Trophoblast cell (in vitro differentiated cells and primary cell): ENCODE data around the gene LLGL2.

Experiments
- DNase-seq, 2 donors: peaks; one replicate each; pipeline ENCODE4 v3.0.0-alpha.2; 2016
- H2AFZ ChIP-seq: 2 replicates; pipeline ENCODE4 v1.6.1; 2013; ENCODE audit warnings: low read length, moderate library complexity, mild to moderate bottlenecking; ENCODE audit not compliant: insufficient read depth, poor library complexity
- H2AK5ac ChIP-seq: 2 replicates; pipeline ENCODE4 v1.6.1; 2013; ENCODE audit warnings: mild to moderate bottlenecking, low read length
- H2BK120ac ChIP-seq: 2 replicates; pipeline ENCODE4 v1.6.1; 2013; ENCODE audit warnings: low read length, mild to moderate bottlenecking, moderate library complexity; ENCODE audit not compliant: insufficient read depth, poor library complexity
- H2BK12ac ChIP-seq: 2 replicates; pipeline ENCODE4 v1.6.1; 2013; ENCODE audit warnings: mild to moderate bottlenecking, low read length, moderate library complexity
- H2BK5ac ChIP-seq: 2 replicates; pipeline ENCODE4 v1.6.1; 2013; ENCODE audit warnings: low read length, low read depth, moderate library complexity, mild to moderate bottlenecking; ENCODE audit not compliant: poor library complexity
- H3K14ac ChIP-seq: 2 replicates; pipeline ENCODE4 v1.6.1; 2013; ENCODE audit warnings: mild to moderate bottlenecking, low read length
- H3K18ac ChIP-seq: 2 replicates; pipeline ENCODE4 v1.6.1; 2013; ENCODE audit warnings: mild to moderate bottlenecking, low read length
- H3K23ac ChIP-seq: 2 replicates; pipeline ENCODE4 v1.6.1; 2013; ENCODE audit warnings: low read length
- H3K27ac ChIP-seq: 2 replicates; pipeline ENCODE4 v1.5.1; 2013; ENCODE audit warnings: low read depth, mild to moderate bottlenecking, inconsistent platforms, low read length, moderate library complexity
- H3K27me3 ChIP-seq: 2 replicates; pipeline ENCODE4 v1.6.1; 2013; ENCODE audit warnings: inconsistent platforms, mild to moderate bottlenecking, low read length, moderate library complexity; ENCODE audit not compliant: insufficient read depth
- H3K36me3 ChIP-seq, 2 experiments: 1 replicate in 1 of 2; 2 replicates in 1 of 2; pipeline ENCODE4 v1.6.1; 2013; ENCODE audit warnings: low read length in 2 of 2, mild to moderate bottlenecking in 2 of 2, moderate library complexity in 1 of 2; ENCODE audit not compliant: insufficient read depth in 2 of 2, control insufficient read depth in 1 of 2
- H3K4ac ChIP-seq: 2 replicates; pipeline ENCODE4 v1.6.1; 2013; ENCODE audit warnings: low read depth, mild to moderate bottlenecking, low read length, moderate library complexity
- H3K4me1 ChIP-seq, 2 experiments: 1 replicate in 1 of 2; 2 replicates in 1 of 2; pipeline ENCODE4 v1.6.1; 2013; ENCODE audit warnings: low read length in 2 of 2, mild to moderate bottlenecking in 2 of 2, moderate library complexity in 1 of 2; ENCODE audit not compliant: insufficient read depth in 2 of 2, control insufficient read depth in 1 of 2
- H3K4me2 ChIP-seq: 2 replicates; pipeline ENCODE4 v1.6.1; 2013; ENCODE audit warnings: inconsistent platforms, mild to moderate bottlenecking, low read length, moderate library complexity
- H3K4me3 ChIP-seq: 2 replicates; pipeline ENCODE4 v1.5.1; 2013; ENCODE audit warnings: mild to moderate bottlenecking, low read depth, low read length, inconsistent platforms
- H3K79me1 ChIP-seq: one replicate; pipeline ENCODE4 v1.6.1; 2013; ENCODE audit warnings: low read length
- H3K79me2 ChIP-seq: 2 replicates; pipeline ENCODE4 v1.6.1; 2013; ENCODE audit warnings: low read length, mild to moderate bottlenecking; ENCODE audit not compliant: control insufficient read depth, insufficient read depth, poor library complexity
- H3K9ac ChIP-seq: 2 replicates; pipeline ENCODE4 v1.6.1; 2013; ENCODE audit warnings: mild to moderate bottlenecking, low read length
- H3K9me3 ChIP-seq: 2 replicates; pipeline ENCODE4 v1.6.1; 2013; ENCODE audit warnings: low read depth, mild to moderate bottlenecking, control low read depth, inconsistent platforms, low read length; ENCODE audit not compliant: insufficient read depth
- H4K12ac ChIP-seq: 2 replicates; pipeline ENCODE4 v1.6.1; 2013; ENCODE audit warnings: low read depth, mild to moderate bottlenecking, low read length, moderate library complexity
- H4K8ac ChIP-seq: 2 replicates; pipeline ENCODE4 v1.6.1; 2013; ENCODE audit warnings: low read depth, mild to moderate bottlenecking, low read length, moderate library complexity
- H4K91ac ChIP-seq: one replicate; pipeline ENCODE4 v1.6.1; 2013; ENCODE audit warnings: low read depth, mild to moderate bottlenecking, low read length, moderate library complexity
- WGBS: extraction: QIAGEN DNeasy Blood & Tissue Kit; methylation state at CpG from one replicate; pipeline ENCODE4 v1.1.7; 2013; ENCODE audit warnings: missing lambda C conversion rate; ENCODE audit not compliant: insufficient read length, insufficient coverage; ENCODE audit errors: extremely low coverage; 5-methylcytosine and 5-hydroxymethylcytosine counted together

Gene LLGL2

DNA sequence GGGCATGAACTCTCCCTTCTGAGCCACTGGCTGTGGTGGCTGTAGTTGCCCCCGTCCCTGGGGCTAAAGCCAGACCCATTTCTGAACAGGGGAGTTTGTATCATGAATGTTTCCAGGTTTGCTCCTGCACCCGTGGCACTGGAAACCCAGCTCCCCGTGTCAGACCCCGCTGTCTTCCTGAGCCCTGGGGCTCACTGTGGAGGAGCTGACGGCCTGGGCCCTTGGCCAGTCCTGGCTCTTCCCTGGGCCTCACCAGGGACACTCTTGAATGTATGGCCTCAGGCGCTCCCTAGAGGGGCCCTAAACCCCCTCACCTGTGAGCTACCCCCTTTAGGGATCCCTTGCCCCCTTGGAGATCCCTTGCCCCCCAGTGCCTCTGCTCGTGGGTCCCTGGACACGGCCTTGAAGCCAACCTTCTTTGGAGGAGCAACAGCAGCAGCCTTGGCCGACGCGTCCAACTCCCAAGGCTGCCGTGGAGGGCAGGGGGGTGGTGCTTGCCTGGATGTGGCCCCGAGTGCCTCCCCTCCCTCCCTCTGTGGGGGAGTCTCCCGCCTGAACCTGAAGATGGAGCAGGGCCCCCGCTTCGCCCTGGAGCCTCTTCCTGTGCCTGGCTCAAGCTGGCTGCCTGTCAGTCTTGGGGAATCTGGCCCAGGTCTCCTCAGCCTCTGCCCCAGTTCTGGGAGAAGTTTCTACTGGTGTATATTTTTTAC is 26.0 kb upstream of the LLGL2 start:
- no peaks in the 10 kb centered on the region for H3K79me2 ChIP-seq

DNA sequence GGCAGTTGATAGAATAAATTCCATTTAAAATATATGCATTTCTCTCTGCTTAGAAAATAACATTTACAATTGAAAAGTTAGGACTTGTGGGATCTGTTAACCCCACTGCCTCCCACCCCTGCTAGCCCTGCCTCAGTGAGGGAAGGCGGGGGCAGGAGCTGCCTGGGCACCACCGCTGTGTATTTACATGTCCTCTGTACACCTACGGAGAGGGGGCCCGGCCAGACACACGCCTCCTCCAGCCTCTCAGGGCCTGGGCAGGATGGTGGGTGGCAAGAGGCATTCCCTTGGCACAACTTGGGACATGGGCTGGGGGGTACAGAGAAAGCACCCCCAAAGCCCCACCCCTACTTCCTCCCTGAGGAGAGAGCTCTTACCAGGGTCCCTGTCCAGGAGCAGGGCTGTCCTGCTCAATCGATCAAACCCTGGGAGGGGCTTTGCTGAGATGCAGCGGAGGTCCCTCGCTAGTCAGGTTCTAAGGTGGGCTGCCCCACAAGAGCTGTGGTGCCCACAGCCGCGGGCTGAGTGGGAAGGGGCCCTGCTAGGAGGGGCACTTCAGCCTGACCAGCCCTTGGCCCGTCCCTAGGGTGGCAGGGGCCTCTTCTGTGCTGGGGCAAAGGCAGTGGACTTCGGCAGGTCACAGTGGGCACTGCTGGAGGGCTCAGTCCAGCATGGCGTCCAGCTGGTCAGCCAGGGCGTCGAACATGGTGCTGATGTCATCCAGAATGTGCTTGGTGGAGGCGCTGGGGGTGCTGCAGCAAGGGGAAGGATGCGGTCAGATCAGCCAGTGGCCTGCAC is 24.9 kb upstream of the LLGL2 start:
- Histone ChIP-seq H4K12ac (no peak overlapping the region), H2BK5ac (no peak overlapping the region), H2AK5ac (no peak overlapping the region), H3K23ac (no peak overlapping the region), H3K36me3 (peaks cover 84 to 85% of the 10 kb centered on the region in 2 experiments), H3K18ac (no peak overlapping the region), H2BK12ac (no peak overlapping the region), H3K9me3 (peaks cover 4% of the 10 kb centered on the region), H2BK120ac (no peak overlapping the region), H2AFZ (no peak overlapping the region), H3K4me2 (no peak overlapping the region), H4K91ac (no peak overlapping the region), H3K27ac (no peak overlapping the region), H3K4me1 (no peaks in the 10 kb centered on the region), H3K4ac (no peak overlapping the region), H3K79me1 (no peaks in the 10 kb centered on the region), H3K9ac (no peak overlapping the region), H3K27me3 (no peaks in the 10 kb centered on the region), H4K8ac (no peak overlapping the region), H3K14ac (no peak overlapping the region), H3K4me3 (no peak overlapping the region), H3K79me2 (no peaks in the 10 kb centered on the region)
- no peak for DNase-seq
- WGBS: no CpG with 5 or more reads among the region's 17 CpGs

More for the DNA sequence above, 26.0 kb upstream of the LLGL2 start:
- Histone ChIP-seq H3K18ac (no peak overlapping the region), H3K27me3 (no peaks in the 10 kb centered on the region), H3K9me3 (peaks cover 4% of the 10 kb centered on the region), H3K4ac (no peak overlapping the region), H2AK5ac (no peak overlapping the region), H3K36me3 (peaks cover 84 to 86% of the 10 kb centered on the region in 2 experiments), H3K4me2 (no peak overlapping the region), H2BK5ac (no peak overlapping the region), H2BK12ac (no peak overlapping the region), H3K14ac (no peak overlapping the region), H4K12ac (no peak overlapping the region), H3K9ac (no peak overlapping the region), H2AFZ (no peak overlapping the region), H3K27ac (no peak overlapping the region), H4K91ac (no peak overlapping the region), H3K4me3 (no peak overlapping the region), H3K4me1 (no peaks in the 10 kb centered on the region), H3K23ac (no peak overlapping the region), H2BK120ac (no peak overlapping the region), H4K8ac (no peak overlapping the region), H3K79me1 (no peaks in the 10 kb centered on the region)
- no CpG with 5 or more reads among the region's 16 CpGs for WGBS
- no peak for DNase-seq

DNA sequence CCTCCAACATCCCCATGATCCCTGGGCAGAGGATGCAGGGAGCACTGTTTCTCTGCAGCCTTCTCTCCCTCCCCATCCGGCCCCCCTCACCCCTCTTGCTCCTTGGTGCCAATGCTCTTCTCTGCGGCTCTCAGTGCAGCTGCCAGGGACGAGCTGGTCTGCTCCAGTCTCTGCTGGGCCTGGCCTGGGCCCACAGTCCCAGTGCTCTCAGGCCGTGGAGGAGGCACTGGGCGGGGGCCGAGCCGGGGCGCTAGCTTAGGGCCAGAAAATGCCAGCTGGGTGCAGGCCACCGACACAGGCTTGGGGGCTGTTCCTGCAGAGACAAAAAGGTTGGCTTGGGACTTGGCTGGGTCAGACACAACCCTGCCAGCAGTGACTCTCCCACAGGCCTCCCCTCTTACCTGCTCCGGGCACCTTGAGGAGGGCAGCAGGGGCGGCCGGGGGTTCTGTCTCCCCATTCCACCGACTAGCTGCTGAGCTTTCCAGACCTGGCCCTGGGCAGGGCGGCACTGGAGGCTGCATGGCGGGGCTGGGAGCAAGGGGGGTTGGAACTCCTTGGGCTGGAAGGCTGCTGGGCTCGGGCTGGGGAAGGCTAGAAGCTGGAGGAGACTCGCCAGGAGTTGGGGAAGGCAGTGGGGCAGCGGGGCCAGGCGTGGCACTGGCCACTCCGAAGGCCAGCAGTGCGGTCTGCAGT is 24.0 kb upstream of the LLGL2 start:
- peaks cover 85% of the 10 kb centered on the region in 2 experiments for H3K36me3 ChIP-seq
- DNase-seq: no peak
- H3K23ac ChIP-seq: no peak overlapping the region
- no peak overlapping the region for H4K8ac ChIP-seq
- no peak overlapping the region for H3K18ac ChIP-seq
- H3K79me1 ChIP-seq: no peaks in the 10 kb centered on the region
- no peak overlapping the region for H4K12ac ChIP-seq
- peaks cover 4% of the 10 kb centered on the region for H3K9me3 ChIP-seq
- H2BK12ac ChIP-seq: no peak overlapping the region
- H2AK5ac ChIP-seq: no peak overlapping the region
- no CpG with 5 or more reads among the region's 21 CpGs for WGBS
- H2AFZ ChIP-seq: no peak overlapping the region
- no peaks in the 10 kb centered on the region for H3K79me2 ChIP-seq
- H3K4me1 ChIP-seq: no peaks in the 10 kb centered on the region
- no peak overlapping the region for H2BK5ac ChIP-seq
- H4K91ac ChIP-seq: no peak overlapping the region
- H3K4me3 ChIP-seq: no peak overlapping the region
- H3K27me3 ChIP-seq: no peaks in the 10 kb centered on the region
- no peak overlapping the region for H3K4me2 ChIP-seq
- H3K27ac ChIP-seq: no peak overlapping the region
- no peak overlapping the region for H3K4ac ChIP-seq
- no peak overlapping the region for H2BK120ac ChIP-seq
- no peak overlapping the region for H3K9ac ChIP-seq
- H3K14ac ChIP-seq: no peak overlapping the region

DNA sequence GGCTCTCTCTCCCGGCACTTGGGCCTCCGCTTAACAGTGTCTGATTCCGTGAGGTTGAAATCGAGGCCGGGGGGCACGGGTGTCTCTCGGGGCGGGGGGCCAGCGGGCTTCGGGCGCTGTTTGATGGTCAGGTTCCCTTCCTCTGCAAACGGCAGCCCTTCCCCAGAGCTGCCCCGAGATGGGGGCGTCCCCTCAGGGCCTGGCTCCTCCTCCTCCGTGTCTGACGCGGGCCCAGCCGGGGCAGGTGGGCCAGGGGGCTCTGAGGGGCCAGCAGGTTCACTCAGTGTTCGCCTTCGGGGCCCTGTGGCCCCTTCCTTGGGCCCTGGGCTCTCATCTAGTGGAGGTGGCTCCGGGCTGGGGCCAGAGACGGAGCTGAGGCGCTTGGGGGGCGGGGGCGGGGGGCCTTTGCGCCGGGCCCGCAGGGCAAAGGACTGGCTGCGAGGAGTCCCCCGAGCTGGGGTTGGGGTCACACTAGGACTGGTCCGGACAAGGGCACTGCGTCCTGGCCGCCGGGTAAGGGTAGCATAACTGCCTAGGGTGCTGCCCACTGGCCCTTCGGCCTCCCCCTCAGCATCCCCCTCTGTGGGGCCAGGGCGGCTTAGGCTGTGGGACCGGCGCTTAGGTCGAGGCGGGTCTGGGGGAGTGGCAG is 23.3 kb upstream of the LLGL2 start:
- H3K23ac ChIP-seq: no peak overlapping the region
- DNase-seq: no peak
- H4K91ac ChIP-seq: no peak overlapping the region
- no peak overlapping the region for H4K8ac ChIP-seq
- H2BK5ac ChIP-seq: no peak overlapping the region
- H3K79me1 ChIP-seq: no peaks in the 10 kb centered on the region
- H3K79me2 ChIP-seq: no peaks in the 10 kb centered on the region
- no peak overlapping the region for H3K18ac ChIP-seq
- no peak overlapping the region for H3K27ac ChIP-seq
- H3K4me3 ChIP-seq: no peak overlapping the region
- H3K27me3 ChIP-seq: no peaks in the 10 kb centered on the region
- peaks cover 85 to 86% of the 10 kb centered on the region in 2 experiments for H3K36me3 ChIP-seq
- no peak overlapping the region for H3K14ac ChIP-seq
- no CpG with 5 or more reads among the region's 40 CpGs for WGBS
- H2AFZ ChIP-seq: no peak overlapping the region
- no peak overlapping the region for H2BK120ac ChIP-seq
- H3K4me2 ChIP-seq: no peak overlapping the region
- no peak overlapping the region for H3K4ac ChIP-seq
- H3K4me1 ChIP-seq: no peaks in the 10 kb centered on the region
- no peak overlapping the region for H4K12ac ChIP-seq
- H3K9me3 ChIP-seq: peaks cover 4% of the 10 kb centered on the region
- H2AK5ac ChIP-seq: no peak overlapping the region
- H2BK12ac ChIP-seq: no peak overlapping the region
- H3K9ac ChIP-seq: no peak overlapping the region
